Upper lobe of right lung (tissue), 1 donor: Measurements from ENCODE around the gene EIF4A3. TPM values are rescaled to one million over a fixed set of nuclear protein-coding genes. Genes with fewer than 3 reads are reported as not detected.

Experiments used
- ATAC-seq: fragments of 200-7000 bp; cut with Tn5 transposase; one replicate; pipeline ENCODE4 v1.9.1; 2020; ENCODE audit warnings: mild to moderate bottlenecking, moderate library complexity
- DNase-seq: peaks from one replicate; pipeline ENCODE4 v3.0.0-alpha.2; 2020
- H3K27ac ChIP-seq: fragments of 200-600 bp; one replicate; pipeline ENCODE4 v1.8.0; 2022
- H3K27me3 ChIP-seq: fragments of 200-600 bp; one replicate; pipeline ENCODE4 v1.8.0; 2022; ENCODE audit warnings: mild to moderate bottlenecking
- H3K36me3 ChIP-seq: fragments of 200-600 bp; one replicate; pipeline ENCODE4 v1.8.0; 2022
- H3K4me1 ChIP-seq: fragments of 200-600 bp; one replicate; pipeline ENCODE4 v1.8.0; 2022
- H3K4me3 ChIP-seq: fragments of 200-600 bp; one replicate; pipeline ENCODE4 v1.8.0; 2022; ENCODE audit warnings: mild to moderate bottlenecking
- H3K9me3 ChIP-seq: fragments of 200-600 bp; one replicate; pipeline ENCODE4 v1.8.0; 2022
- CTCF ChIP-seq: fragments of 200-600 bp; IDR thresholded peaks from one replicate; pipeline ENCODE4 v1.8.0; 2022; ENCODE audit warnings: antibody characterized with exemption
- intact Hi-C: fragments of 100-400 bp; cut with DNase I; formaldehyde crosslinking; loops from one replicate; pipeline ENCODE4 v1.11.0; 2022
- total RNA-seq: library from RNA; stranded (reverse); fragmentation: NEBNext Ultra II Directional; extraction: Animal tissue kit (Norgen Biotek cat#: 25700); gene quantifications from one replicate; pipeline ENCODE4 v1.2.1, GENCODE V29; 2021
- donor health status: DM: no; HTN: yes; CAD: no; lungs with severe emphysema.

The EIF4A3 gene
- total RNA-seq, 1 donor from 2014 or later, result 56.0 TPM

- ATAC-seq (no peak), DNase-seq (no peak)
These were observed 33.3 kb upstream of the EIF4A3 start for GRCh38 chr17:80180192-80180591.

GRCh38 chr17:80177986-80178595 is 31.2 kb upstream of the EIF4A3 start:
- ATAC-seq, result no peak
- intact Hi-C loops, result no loop called here
- no peak for TF ChIP-seq CTCF

More at GRCh38 chr17:80180192-80180591, 33.3 kb upstream of the EIF4A3 start:
- no peaks in the 10 kb centered on the region for H3K27me3 ChIP-seq
- H3K4me3 ChIP-seq, result no peak overlapping the region
- intact Hi-C loops, result no loop called here
- no peaks in the 10 kb centered on the region for H3K36me3 ChIP-seq
- H3K9me3 ChIP-seq, result no peaks in the 10 kb centered on the region
- H3K27ac ChIP-seq, result no peak overlapping the region
- H3K4me1 ChIP-seq, result no peaks in the 10 kb centered on the region
- TF ChIP-seq CTCF, result no peak

GRCh38 chr17:80176757-80177156 is 29.8 kb upstream of the EIF4A3 start:
- Histone ChIP-seq H3K4me1 (no peaks in the 10 kb centered on the region), H3K27ac (no peak overlapping the region), H3K27me3 (no peaks in the 10 kb centered on the region), H3K4me3 (no peak overlapping the region), H3K9me3 (no peaks in the 10 kb centered on the region), H3K36me3 (no peaks in the 10 kb centered on the region)
- DNase-seq (no peak), ATAC-seq (no peak)
- no peak for TF ChIP-seq CTCF
- intact Hi-C loops, result no loop called here

More at GRCh38 chr17:80177986-80178595, 31.2 kb upstream of the EIF4A3 start:
- Histone ChIP-seq H3K4me3 (no peak overlapping the region), H3K36me3 (no peaks in the 10 kb centered on the region), H3K4me1 (no peaks in the 10 kb centered on the region), H3K27me3 (no peaks in the 10 kb centered on the region), H3K27ac (no peak overlapping the region), H3K9me3 (no peaks in the 10 kb centered on the region)
- no peak for DNase-seq

- Histone ChIP-seq H3K4me1 (no peaks in the 10 kb centered on the region), H3K9me3 (no peaks in the 10 kb centered on the region), H3K4me3 (no peak overlapping the region), H3K27ac (no peak overlapping the region), H3K27me3 (no peaks in the 10 kb centered on the region), H3K36me3 (no peaks in the 10 kb centered on the region)
- TF ChIP-seq CTCF, result no peak
- DNase-seq, result no peak
- intact Hi-C loops, result no loop called here
- no peak for ATAC-seq
These were observed 27.0 kb upstream of the EIF4A3 start for GRCh38 chr17:80173916-80174315.

- H3K4me1 ChIP-seq, result no peaks in the 10 kb centered on the region
These were observed 26.2 kb upstream of the EIF4A3 start for GRCh38 chr17:80173126-80173525.

More at GRCh38 chr17:80173126-80173525, 26.2 kb upstream of the EIF4A3 start:
- Histone ChIP-seq H3K4me3 (no peak overlapping the region), H3K9me3 (no peaks in the 10 kb centered on the region), H3K36me3 (no peaks in the 10 kb centered on the region), H3K27me3 (no peaks in the 10 kb centered on the region), H3K27ac (no peak overlapping the region)
- no peak for DNase-seq
- no peak for TF ChIP-seq CTCF
- no peak for ATAC-seq
- intact Hi-C loops, result no loop called here
